Vagina (tissue), 2 donors: ENCODE data around the gene BMPR1B.

ENCODE experiments used
- POLR2A ChIP-seq, 2 donors: fragments of 450-650 bp; IDR thresholded peaks; one replicate each; pipeline ENCODE4 v1.6.1; 2017; ENCODE audit warnings: antibody characterized with exemption in 2 of 2, mild to moderate bottlenecking in 2 of 2, moderate library complexity in 2 of 2
- POLR2AphosphoS5 ChIP-seq, 2 donors: sonication (generic); formaldehyde crosslinking; IDR thresholded peaks; one replicate each; pipeline ENCODE4 v1.9.0; 2017; ENCODE audit warnings: antibody characterized with exemption in 2 of 2, mild to moderate bottlenecking in 2 of 2, low read depth in 1 of 2; ENCODE audit not compliant: insufficient read depth in 1 of 2
- TF ChIP-seq, protein P1 (sequence below), 3 experiments: fragments of 450-650 bp in 2 of 3; fragments of 200-600 bp in 1 of 3; sonication (generic) in 1 of 3; IDR thresholded peaks; one replicate each; pipeline ENCODE4 v1.5.1; 2017 to 2019; ENCODE audit warnings: antibody characterized with exemption in 3 of 3, mild to moderate bottlenecking in 2 of 3, moderate library complexity in 2 of 3

- TF ChIP-seq, protein P1, sequence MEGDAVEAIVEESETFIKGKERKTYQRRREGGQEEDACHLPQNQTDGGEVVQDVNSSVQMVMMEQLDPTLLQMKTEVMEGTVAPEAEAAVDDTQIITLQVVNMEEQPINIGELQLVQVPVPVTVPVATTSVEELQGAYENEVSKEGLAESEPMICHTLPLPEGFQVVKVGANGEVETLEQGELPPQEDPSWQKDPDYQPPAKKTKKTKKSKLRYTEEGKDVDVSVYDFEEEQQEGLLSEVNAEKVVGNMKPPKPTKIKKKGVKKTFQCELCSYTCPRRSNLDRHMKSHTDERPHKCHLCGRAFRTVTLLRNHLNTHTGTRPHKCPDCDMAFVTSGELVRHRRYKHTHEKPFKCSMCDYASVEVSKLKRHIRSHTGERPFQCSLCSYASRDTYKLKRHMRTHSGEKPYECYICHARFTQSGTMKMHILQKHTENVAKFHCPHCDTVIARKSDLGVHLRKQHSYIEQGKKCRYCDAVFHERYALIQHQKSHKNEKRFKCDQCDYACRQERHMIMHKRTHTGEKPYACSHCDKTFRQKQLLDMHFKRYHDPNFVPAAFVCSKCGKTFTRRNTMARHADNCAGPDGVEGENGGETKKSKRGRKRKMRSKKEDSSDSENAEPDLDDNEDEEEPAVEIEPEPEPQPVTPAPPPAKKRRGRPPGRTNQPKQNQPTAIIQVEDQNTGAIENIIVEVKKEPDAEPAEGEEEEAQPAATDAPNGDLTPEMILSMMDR (IDR thresholded peaks at IDR 0.05), result no peak
- TF ChIP-seq POLR2AphosphoS5 (IDR thresholded peaks at IDR 0.05; ENCODE audit: insufficient read depth in 1 of 2, low read depth in 1 of 2) (no peak), POLR2A (IDR thresholded peaks at IDR 0.05) (no peak)
Measured at GRCh38 chr4:94976371-94977011, 218.7 kb downstream of the BMPR1B start.
